HG02623 (cell line): Measurements from ENCODE around the gene SNX20.

ENCODE experiments used
- ATAC-seq: cut with Tn5 transposase; IDR thresholded peaks from one replicate; pipeline ENCODE4 v1.9.1; 2021; ENCODE audit warnings: moderate library complexity; ENCODE audit not compliant: unreplicated experiment

The SNX20 gene

DNA sequence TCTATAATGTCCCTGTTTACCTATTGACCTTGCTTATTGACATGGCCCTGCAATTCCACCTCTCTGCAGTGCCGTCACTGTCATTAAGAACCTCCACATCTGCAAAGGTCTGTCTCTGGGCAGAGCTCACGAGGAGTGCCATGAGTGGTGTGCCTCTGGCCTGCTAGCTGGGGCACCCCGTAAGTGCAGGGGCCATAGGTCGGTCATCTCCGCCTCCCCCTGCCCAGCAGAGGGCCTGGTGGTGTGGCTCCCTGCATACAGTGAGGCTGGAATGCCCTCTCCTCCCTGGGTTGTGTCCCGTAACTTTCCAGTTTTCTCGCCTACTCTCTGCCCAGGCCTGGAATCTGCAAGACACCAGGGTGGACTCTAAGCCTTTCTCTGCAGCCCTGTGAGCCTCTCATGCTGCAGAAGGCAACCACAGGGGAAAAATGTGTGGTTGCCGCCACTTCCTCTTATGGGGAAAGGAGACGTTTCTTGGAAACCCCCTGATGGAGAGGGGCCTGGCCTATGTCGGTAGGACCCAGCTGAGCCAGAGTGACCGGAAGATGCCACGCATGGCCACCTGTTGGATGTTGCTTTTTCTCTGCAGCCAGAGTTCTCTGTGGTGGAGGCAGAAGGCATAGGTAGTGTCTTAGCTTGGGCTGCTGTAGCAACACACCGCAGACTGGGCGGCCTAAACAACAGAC lies 2.7 kb upstream of the SNX20 start:
- ATAC-seq: peak; percentile 57

GRCh38 chr16:50680556-50680893 lies 587 bp downstream of the SNX20 start:
- no peak for ATAC-seq

DNA sequence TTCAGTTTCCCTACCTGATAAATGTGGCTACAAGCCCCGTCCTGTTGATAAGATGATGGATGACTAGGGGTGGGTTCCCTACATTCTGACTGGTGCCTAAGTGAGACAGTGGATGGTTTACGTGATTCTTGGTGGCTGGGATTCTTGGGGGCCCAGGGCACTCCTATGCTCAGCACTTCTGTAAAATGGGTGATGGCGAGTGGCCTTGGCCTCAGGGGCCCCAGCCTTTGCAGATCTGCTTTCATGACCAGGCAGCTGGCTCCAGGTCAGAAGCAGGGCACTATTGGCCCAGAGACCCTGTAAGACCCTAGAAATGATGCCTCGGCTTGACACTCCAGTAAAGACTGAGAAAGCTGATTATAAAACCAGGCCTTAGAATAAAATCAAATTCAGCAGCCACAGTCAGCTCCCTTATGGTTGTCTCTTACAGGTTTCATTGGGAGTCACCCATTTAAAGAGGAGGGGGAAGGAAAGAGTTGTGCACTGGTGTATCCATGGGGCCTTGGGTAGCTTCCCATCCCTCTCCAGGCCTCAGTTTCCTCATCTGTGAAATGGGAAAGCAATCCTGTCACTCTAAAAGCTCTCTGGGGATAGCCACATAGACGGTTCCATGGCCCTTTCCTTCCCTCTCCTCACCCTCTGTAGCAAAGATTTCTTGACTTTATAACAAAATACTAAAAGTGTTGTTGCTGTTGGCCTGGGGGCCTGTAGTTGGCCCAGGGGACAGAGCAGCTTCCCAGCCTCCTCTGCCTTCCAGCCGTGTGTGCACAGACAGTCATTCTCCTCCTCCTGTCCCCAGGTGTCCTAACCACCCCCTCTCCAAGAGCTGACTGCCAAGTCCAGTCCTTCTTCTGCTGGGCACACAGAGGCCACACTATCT lies 1.2 kb downstream of the SNX20 start:
- ATAC-seq: no peak

- no peak for ATAC-seq
Measured at GRCh38 chr16:50679266-50679665, 1.8 kb downstream of the SNX20 start.

DNA sequence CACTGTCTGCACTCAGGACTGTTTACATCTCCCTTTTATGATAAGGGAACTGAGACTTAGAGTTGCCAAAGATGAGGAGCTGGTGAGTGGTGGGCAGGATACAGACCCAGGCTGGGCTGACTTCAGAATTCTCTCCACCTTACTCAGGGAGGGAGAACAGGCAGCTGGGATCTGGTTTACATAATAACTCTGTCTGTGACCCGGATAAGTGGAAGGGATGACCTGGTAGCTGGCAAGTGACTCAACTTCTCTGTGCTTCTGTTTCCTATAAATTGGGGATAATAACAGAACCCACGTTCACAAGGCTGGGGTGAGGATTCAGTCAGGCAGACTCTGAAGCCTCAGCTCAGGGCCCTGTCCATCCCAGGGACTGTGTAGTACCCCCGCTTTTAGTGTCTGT lies 2.6 kb downstream of the SNX20 start:
- ATAC-seq: no peak

- no peak for ATAC-seq
Measured at GRCh38 chr16:50677351-50677750, 3.8 kb downstream of the SNX20 start.

DNA sequence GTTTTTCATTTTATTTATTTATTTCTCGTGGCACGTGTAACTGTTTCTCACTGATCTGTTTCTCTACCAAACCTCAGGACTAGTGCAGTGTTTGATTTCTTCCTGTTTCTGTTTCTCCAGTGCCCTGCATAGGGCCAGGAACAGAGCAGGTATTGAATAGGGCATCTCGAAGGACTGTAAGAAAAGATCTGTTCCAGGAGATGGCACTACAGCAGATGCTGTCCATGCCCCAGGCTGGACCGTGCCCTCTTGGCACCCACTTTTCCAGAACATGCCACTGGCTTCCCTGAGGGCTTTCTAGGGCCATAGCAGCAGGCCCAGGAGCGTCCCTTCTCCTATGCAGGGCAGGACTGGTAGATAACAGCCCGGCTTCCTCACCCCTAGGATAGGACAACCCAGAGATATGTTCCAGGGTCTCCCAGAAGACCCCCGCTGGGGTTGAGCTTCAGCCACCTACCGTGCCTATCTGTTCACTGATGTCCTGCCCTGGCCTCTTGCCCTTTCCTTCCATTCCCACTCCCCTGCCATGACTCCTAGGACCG lies 4.4 kb downstream of the SNX20 start:
- ATAC-seq: no peak

GRCh38 chr16:50675686-50676610 lies 5.2 kb downstream of the SNX20 start:
- no peak for ATAC-seq

DNA sequence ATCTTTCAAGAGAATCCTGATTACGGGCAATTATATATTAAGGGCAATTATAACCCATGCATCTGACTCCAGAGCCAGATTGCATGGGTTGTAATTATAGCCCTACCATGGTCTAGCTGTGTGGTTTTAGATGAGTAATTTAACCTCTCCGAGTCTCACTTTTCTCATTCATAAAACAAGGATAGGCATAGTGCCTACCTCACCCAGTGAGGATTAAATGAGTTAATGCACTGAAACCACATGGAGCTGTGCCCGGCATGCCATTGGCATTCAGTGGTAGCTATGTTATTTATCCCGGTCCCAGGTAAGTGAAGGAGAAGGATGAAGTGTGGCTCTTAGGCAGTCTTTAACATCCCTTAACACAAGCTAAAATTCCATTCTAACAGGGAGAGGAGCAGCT lies 6.3 kb downstream of the SNX20 start:
- ATAC-seq: no peak

DNA sequence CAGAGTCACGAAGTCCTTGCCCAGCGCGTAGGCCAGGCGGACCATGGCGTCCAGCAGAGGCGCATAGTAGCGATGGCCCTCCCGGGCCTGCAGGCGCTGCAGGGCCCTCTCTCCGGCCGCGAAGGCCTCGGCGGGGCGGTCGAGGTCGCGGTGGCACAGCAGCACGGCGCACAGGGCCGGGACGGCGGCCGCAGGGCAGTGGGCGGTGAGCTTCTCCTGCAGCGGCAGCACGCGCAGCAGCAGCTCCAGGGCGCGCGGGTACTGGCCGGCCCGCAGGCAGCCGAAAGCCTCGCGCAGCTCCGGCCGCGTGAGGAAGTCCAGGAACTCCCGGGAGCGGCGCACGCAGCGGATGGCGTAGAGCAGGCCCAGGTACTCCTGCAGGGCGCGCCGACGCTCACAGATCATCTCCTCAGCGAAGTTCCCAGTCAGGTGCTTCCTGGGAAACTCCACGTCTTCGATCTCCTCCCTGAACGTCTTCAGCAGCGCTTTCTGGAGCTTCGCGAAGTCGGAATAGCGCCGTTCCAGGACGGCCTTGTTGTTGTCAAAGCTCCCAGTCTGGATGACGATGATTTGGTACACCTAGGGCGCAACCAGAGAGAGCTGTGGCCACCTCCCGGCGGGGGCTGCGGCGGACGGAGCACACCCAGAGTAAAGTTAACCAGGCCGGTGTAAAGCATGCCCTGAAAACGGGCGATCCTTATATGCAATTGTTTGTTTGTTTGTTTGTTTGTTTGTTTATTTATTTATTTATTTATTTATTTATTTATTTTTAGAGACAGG lies 7.4 kb downstream of the SNX20 start:
- no peak for ATAC-seq

DNA sequence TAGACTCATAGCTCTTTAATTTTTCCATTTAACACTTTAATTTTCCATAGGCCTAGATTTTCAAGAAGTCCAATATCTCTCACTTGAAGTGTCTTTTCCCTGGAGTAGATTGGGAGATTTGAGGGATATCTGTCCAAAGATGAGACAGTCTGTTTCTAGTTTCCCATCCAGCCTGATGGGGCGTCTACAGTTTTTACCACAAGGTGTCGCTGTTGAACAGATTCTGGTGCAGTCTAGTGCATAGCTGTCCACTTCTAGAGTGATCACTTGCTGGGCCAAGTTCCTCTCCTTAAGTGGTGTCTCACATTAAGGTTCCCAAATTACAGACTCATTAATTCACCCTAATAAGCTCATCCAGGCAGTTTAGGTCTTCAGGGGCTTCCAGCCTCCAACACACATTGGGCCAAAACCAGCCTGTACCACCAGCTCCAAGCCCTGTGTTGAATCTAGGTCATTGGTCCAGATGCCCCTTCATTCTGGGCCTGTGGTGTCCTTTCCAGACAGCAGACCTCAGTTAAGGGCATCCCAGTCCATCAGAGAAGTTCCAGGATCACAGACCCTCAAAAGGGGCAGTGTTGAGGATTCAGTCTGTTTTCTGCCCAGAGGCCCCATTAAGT lies 9.4 kb downstream of the SNX20 start:
- ATAC-seq: no peak

DNA sequence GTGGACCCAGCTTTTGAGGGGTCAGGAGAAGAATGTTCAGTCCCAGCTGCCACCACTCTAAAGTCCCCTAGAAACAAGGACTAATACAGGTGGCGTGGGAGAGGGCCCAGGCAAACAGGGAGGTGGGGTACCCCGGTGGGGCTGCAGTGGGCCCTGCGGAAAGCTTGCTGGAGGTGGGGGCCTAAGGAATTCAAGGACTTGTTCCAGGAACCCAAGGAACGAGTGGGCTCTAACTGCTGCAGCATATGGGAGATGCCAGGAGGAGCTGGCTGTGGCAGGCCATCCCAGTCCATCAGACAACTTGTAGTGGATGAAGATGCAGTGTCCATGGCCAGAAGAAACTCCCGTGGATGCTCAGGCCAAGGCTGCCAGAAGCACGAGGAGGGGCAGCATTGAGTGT lies 10.6 kb downstream of the SNX20 start:
- ATAC-seq: no peak

- ATAC-seq: no peak
Measured at GRCh38 chr16:50669741-50670140, 11.4 kb downstream of the SNX20 start.

- ATAC-seq: no peak
Measured at GRCh38 chr16:50668368-50669008, 12.6 kb downstream of the SNX20 start.

DNA sequence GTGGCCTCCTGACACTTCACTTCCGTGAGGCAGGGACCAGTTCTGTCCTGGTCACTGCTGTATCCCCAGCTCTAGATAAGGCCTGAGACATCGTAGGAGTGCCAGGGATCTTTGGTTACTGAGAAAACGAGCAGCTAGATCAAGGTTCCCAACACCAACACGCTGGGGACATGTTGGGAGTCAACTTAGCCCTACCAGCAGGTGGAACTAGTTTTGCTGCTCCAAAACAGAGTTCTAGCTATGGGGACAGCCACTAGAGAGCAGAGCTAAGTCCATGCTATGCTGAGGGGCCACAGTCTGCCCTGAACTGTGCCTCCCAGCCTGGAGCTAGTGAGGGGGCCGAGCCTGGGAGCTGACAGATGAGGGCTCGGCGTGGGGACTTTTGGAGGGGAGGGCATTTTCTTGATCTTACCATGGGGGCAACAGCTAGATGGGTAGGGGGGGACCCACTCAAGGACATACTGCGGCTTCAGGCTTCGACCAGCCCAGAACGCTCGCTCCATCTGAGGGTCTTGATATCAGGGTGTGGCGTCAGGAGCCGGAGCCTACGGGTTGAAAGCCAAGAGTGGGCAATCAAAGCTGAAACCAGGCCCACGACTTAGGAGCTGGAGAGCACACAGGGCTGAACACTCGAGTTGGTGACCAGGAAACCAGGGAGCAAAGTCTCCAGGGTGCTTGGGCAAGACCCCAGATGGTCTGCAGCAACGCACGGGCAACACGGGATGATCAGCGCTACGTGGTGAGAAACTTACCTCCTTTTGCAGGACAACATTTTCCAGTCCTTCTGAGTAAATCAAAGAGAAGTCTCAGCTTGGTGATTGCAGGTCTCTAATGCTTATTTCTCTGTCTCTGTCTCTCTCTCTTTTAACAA lies 13.4 kb downstream of the SNX20 start:
- no peak for ATAC-seq

GRCh38 chr16:50666658-50667496 lies 14.2 kb downstream of the SNX20 start:
- peak; percentile 74 for ATAC-seq

DNA sequence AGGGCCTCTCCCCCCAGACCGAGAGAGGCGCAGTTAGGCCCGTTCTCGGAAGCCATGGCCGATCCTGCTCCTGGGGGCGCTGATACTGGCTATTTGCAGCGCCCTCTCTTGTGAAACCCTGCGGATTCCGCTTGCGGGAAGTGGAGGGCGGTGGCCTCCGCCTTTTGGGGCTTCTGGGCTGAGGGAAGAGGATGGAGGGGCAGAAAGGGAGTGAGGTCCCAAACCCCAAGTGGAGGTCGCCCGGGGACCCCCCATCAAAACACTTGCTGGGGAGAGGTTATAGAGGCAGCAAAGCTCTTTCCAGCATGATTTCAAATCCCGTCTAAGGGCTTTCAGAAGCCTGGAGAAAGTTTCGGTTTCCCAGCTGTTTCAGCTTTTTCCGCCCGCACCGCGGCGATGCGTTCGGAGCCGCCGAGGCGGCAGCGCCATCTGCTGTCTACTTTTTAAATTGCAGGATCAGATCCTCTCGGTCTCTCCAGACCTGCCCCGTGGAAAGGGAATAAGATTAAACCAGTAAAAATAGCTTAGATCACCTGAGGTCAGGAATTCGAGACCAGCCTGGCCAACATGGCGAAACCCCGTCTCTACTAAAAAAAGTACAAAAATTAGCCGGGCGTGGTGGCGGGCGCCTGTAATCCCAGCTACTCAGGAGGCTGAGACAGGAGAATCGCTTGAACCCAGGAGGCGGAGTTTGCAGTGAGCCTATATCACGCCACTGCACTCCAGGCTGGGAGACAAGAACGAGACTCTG lies 15.8 kb downstream of the SNX20 start:
- ATAC-seq: no peak
